MM.1S (cell line): ENCODE data around the gene POU2F2.

Experiments
- DNase-seq: peaks from one replicate; pipeline ENCODE4 v3.0.0-alpha.2; 2015
- H2AFZ ChIP-seq: fragments of 300-600 bp; sonication (generic); 2 replicates; pipeline ENCODE4 v1.6.0; 2016; ENCODE audit warnings: antibody characterized with exemption, low read length
- H3F3A ChIP-seq: fragments of 300-600 bp; sonication (generic); 2 replicates; pipeline ENCODE4 v1.6.1; 2016; ENCODE audit warnings: mild to moderate bottlenecking, antibody characterized with exemption, low read length, moderate library complexity, mixed read lengths; ENCODE audit not compliant: insufficient read depth
- H3K27ac ChIP-seq: fragments of 300-600 bp; sonication (generic); 2 replicates; pipeline ENCODE4 v1.5.1; 2016; ENCODE audit warnings: mild to moderate bottlenecking, low read length
- H3K27me3 ChIP-seq: fragments of 300-600 bp; sonication (generic); replicated peaks from 2 replicates; pipeline ENCODE4 v1.6.0; 2016; ENCODE audit warnings: low read length; ENCODE audit not compliant: insufficient read depth
- H3K36me3 ChIP-seq: fragments of 300-600 bp; sonication (generic); replicated peaks from 2 replicates; pipeline ENCODE4 v1.6.1; 2016; ENCODE audit warnings: mild to moderate bottlenecking, low read length, mixed read lengths; ENCODE audit not compliant: insufficient read depth
- H3K4me1 ChIP-seq: fragments of 300-600 bp; sonication (generic); 2 replicates; pipeline ENCODE4 v1.6.1; 2016; ENCODE audit warnings: low read length, mixed read lengths
- H3K4me2 ChIP-seq: fragments of 300-600 bp; sonication (generic); 2 replicates; pipeline ENCODE4 v1.6.0; 2016; ENCODE audit warnings: low read depth, low read length
- H3K4me3 ChIP-seq: fragments of 300-600 bp; sonication (generic); 2 replicates; pipeline ENCODE4 v1.5.1; 2016; ENCODE audit warnings: low read length, mixed read lengths
- H3K79me2 ChIP-seq: fragments of 300-600 bp; sonication (generic); 2 replicates; pipeline ENCODE4 v1.6.1; 2016; ENCODE audit warnings: mixed run types, low read length, mixed read lengths
- H3K9ac ChIP-seq: fragments of 300-600 bp; sonication (generic); 2 replicates; pipeline ENCODE4 v1.6.1; 2016; ENCODE audit warnings: low read length, mixed read lengths
- H3K9me2 ChIP-seq: fragments of 300-600 bp; sonication (generic); replicated peaks from 2 replicates; pipeline ENCODE4 v1.6.1; 2016; ENCODE audit warnings: mild to moderate bottlenecking, low read length, mixed read lengths; ENCODE audit not compliant: insufficient read depth
- H3K9me3 ChIP-seq: fragments of 300-600 bp; sonication (generic); replicated peaks from 2 replicates; pipeline ENCODE4 v1.6.1; 2016; ENCODE audit warnings: mild to moderate bottlenecking, low read length, mixed read lengths; ENCODE audit not compliant: insufficient read depth
- H4K20me1 ChIP-seq: fragments of 300-600 bp; sonication (generic); 2 replicates; pipeline ENCODE4 v1.6.1; 2016; ENCODE audit warnings: mild to moderate bottlenecking, low read length, moderate library complexity, mixed read lengths; ENCODE audit not compliant: insufficient read depth
- EZH2 ChIP-seq: fragments of 300-600 bp; sonication (generic); optimal IDR thresholded peaks from 2 replicates; pipeline ENCODE3; 2017; ENCODE audit warnings: low read depth, mild to moderate bottlenecking, antibody characterized with exemption, low read length, mixed read lengths
- EZH2phosphoT487 ChIP-seq: fragments of 300-600 bp; sonication (generic); IDR thresholded peaks from 2 replicates; pipeline ENCODE4 v1.6.1; 2018; ENCODE audit warnings: antibody characterized with exemption, low read length
- TF ChIP-seq, protein P1 (sequence below): fragments of 300-600 bp; sonication (generic); IDR thresholded peaks from 2 replicates; pipeline ENCODE4 v1.5.1; 2016; ENCODE audit warnings: antibody characterized with exemption, low read length, mixed read lengths

POU2F2 gene

DNA sequence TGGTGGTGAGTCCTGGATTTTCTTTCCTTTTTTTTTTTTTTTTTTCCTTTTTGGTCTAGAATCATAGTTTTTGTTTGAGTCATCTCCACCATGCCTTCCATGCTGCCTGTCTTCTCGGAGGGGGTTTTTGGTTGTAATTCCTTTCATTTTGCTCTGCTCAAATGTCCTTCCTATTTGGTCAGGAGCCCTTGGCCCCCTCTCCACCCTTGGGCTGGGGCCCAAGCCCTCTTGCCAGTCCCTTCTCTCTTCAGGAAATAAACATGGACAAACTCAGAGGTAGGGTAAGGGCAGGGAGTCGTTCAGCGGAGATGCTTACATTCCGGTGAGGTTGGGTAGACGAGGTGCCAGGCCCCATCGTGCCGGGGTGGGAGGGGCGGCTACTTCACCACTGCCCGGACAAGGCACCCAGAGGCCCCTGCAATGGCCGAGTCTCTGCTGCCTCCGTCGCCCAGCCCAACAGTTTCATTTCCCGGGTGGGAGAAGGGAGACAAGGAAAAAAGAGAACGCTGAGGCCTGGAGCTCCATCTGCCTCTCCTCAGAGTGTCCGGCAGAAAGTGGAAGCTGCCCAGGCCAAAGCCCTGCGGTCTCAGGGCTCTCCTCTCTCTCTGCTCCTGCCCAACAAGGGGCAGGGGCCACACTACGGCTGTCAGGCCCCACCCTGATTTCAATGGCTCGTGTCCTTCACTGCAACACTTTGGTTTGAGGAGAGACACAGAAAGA lies 43.6 kb downstream of the POU2F2 start:
- H3K4me1 ChIP-seq = peaks cover 35% of the 10 kb centered on the region
- TF ChIP-seq, protein P1, sequence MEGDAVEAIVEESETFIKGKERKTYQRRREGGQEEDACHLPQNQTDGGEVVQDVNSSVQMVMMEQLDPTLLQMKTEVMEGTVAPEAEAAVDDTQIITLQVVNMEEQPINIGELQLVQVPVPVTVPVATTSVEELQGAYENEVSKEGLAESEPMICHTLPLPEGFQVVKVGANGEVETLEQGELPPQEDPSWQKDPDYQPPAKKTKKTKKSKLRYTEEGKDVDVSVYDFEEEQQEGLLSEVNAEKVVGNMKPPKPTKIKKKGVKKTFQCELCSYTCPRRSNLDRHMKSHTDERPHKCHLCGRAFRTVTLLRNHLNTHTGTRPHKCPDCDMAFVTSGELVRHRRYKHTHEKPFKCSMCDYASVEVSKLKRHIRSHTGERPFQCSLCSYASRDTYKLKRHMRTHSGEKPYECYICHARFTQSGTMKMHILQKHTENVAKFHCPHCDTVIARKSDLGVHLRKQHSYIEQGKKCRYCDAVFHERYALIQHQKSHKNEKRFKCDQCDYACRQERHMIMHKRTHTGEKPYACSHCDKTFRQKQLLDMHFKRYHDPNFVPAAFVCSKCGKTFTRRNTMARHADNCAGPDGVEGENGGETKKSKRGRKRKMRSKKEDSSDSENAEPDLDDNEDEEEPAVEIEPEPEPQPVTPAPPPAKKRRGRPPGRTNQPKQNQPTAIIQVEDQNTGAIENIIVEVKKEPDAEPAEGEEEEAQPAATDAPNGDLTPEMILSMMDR = no peak
- TF ChIP-seq EZH2 (no peak), EZH2phosphoT487 (no peak)
- H3K9ac ChIP-seq = no peak overlapping the region
- H3K9me2 ChIP-seq = no peaks in the 10 kb centered on the region
- H3K4me2 ChIP-seq = peak overlapping the region; percentile 58
- H3K9me3 ChIP-seq = no peaks in the 10 kb centered on the region
- H3K36me3 ChIP-seq = no peaks in the 10 kb centered on the region
- H3K27me3 ChIP-seq = no peaks in the 10 kb centered on the region
- H3K4me3 ChIP-seq = no peak overlapping the region; the same call in 1 of the 2 replicates
- no peaks in the 10 kb centered on the region for H4K20me1 ChIP-seq
- no peak overlapping the region for H3K27ac ChIP-seq
- peaks cover 25% of the 10 kb centered on the region for H3F3A ChIP-seq
- no peak for DNase-seq
- H3K79me2 ChIP-seq = no peaks in the 10 kb centered on the region
- peak overlapping the region; percentile 65; the same call in 1 of the 2 replicates for H2AFZ ChIP-seq

DNA sequence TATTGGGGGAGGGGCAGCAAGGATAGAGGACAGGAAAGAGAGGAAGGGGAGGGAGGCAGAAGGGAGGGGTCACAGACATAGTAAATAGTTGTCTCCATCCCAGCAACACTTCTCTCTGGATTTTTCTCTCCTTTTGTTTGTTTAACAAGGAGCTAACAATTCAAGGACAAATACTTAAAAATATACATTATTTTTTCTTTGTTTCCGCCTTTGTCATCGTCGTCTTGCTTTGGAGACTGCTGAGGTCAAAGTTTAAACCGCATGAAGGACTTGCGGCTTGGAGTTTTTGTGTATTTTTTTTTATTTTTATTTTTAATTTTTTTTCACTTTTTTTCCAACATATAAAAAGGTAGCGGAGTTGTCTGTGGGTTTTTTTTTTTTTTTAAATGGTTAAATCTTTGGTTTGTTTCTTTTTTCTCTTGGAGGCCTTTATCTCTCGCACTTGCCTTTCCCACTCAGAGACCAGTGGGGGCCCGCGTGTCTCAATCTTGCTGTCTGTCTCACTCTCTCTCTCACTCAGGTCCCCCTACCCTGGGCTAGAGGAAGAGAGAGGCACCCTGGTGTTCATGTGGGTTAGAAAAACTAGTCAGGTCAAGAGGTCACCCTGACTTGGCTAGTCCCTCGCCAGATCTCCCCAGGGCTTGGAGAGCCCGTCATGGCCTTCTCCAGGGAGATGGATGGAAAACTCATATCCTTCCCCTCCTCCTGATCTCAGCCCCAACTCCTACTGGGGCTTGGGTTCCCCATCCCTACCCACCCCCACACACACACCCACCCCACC lies 45.3 kb downstream of the POU2F2 start:
- no peak overlapping the region for H3K27ac ChIP-seq
- peaks cover 31% of the 10 kb centered on the region for H3K4me1 ChIP-seq
- H3K79me2 ChIP-seq = peaks cover 4% of the 10 kb centered on the region
- H3K9me3 ChIP-seq = no peaks in the 10 kb centered on the region
- no peaks in the 10 kb centered on the region for H4K20me1 ChIP-seq
- H3K36me3 ChIP-seq = no peaks in the 10 kb centered on the region
- DNase-seq = no peak
- no peak overlapping the region for H3K4me3 ChIP-seq
- no peak overlapping the region for H3K9ac ChIP-seq
- H3F3A ChIP-seq = peaks cover 20% of the 10 kb centered on the region
- H2AFZ ChIP-seq = no peak overlapping the region
- H3K9me2 ChIP-seq = no peaks in the 10 kb centered on the region
- H3K27me3 ChIP-seq = no peaks in the 10 kb centered on the region
- no peak overlapping the region for H3K4me2 ChIP-seq
- no peak for TF ChIP-seq EZH2phosphoT487
- TF ChIP-seq, protein P1 = no peak
- no peak for TF ChIP-seq EZH2

DNA sequence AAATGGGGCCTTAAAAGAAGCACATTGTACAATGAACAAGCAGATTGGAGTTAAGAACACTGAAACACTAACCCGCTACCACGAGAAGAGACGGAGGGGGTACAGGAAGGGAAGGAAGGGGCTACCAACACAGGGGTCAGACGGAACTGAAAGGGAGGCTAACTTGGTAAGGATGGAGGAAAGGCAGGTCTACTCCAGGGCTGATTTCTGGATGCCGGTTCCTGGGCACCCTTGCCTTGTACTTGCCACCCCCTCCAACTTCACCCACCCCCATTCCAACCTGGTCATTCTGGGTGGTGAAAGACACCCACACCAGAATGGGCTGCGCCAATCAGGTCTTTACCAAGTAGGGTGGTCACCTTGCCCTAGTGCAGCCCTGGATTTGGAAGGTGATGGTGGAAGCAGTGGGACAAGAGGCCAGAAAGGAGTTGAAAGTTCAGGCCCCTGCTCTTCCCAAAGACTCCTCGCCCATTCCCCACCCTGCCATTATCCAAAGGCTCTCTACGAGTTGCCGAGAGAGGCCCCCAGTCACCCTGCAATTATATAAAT lies 46.0 kb downstream of the POU2F2 start:
- peaks cover 20% of the 10 kb centered on the region for H3F3A ChIP-seq
- H3K27ac ChIP-seq = no peak overlapping the region

More for the DNA sequence above, 46.0 kb downstream of the POU2F2 start:
- no peaks in the 10 kb centered on the region for H3K27me3 ChIP-seq
- no peak overlapping the region for H3K4me3 ChIP-seq
- DNase-seq = no peak
- H3K9ac ChIP-seq = no peak overlapping the region
- H3K79me2 ChIP-seq = peaks cover 10% of the 10 kb centered on the region
- no peak for TF ChIP-seq EZH2phosphoT487
- no peak for TF ChIP-seq EZH2
- TF ChIP-seq, protein P1 = no peak
- no peak overlapping the region for H3K4me2 ChIP-seq
- H2AFZ ChIP-seq = no peak overlapping the region
- H3K9me3 ChIP-seq = no peaks in the 10 kb centered on the region
- H3K4me1 ChIP-seq = peaks cover 24% of the 10 kb centered on the region
- no peaks in the 10 kb centered on the region for H4K20me1 ChIP-seq
- no peaks in the 10 kb centered on the region for H3K9me2 ChIP-seq
- peaks cover 2% of the 10 kb centered on the region; the same call in 1 of the 2 replicates for H3K36me3 ChIP-seq
